LNCaP clone FGC (cell line): Measurements from ENCODE around the gene ABCA7.

ENCODE experiments used
- DNase-seq: peaks from one replicate; pipeline ENCODE4 v3.0.0-alpha.2; 2011; ENCODE audit warnings: low read depth
- H3K4me3 ChIP-seq: 2 replicates; pipeline ENCODE4 v1.5.1; 2011; ENCODE audit warnings: mild to moderate bottlenecking, low read depth, low read length, control low read depth
- CTCF ChIP-seq: IDR thresholded peaks from 2 replicates; pipeline ENCODE4 v1.5.1; 2012; ENCODE audit warnings: mild to moderate bottlenecking; ENCODE audit not compliant: control insufficient read depth, insufficient read depth; ENCODE audit errors: extremely low read depth

ABCA7 gene

GRCh38 chr19:1039646-1040475, at the start of gene ABCA7:
Gene ABCA7 (plus strand): TSS chr19:1040107. CDS start chr19:1041362, 1,255 bp downstream.
- H3K4me3 ChIP-seq: peak within 1 kb of the TSS; percentile 91
- TF ChIP-seq CTCF: no peak
- peak; percentile 93 for DNase-seq

GRCh38 chr19:990119-990571, 49.8 kb upstream of the ABCA7 start:
- no peak overlapping the region for H3K4me3 ChIP-seq
- no peak for DNase-seq
- no peak for TF ChIP-seq CTCF

- no peak for TF ChIP-seq CTCF
- H3K4me3 ChIP-seq: no peak overlapping the region
- DNase-seq: no peak
Observed at GRCh38 chr19:990746-991145, 49.2 kb upstream of the ABCA7 start.

- no peak for TF ChIP-seq CTCF
- H3K4me3 ChIP-seq: no peak overlapping the region
- DNase-seq: no peak
Observed at GRCh38 chr19:991174-991931, 48.6 kb upstream of the ABCA7 start.

GRCh38 chr19:991932-992669, 47.8 kb upstream of the ABCA7 start:
- H3K4me3 ChIP-seq: no peak overlapping the region
- TF ChIP-seq CTCF: no peak
- no peak for DNase-seq

GRCh38 chr19:992670-993055, 47.2 kb upstream of the ABCA7 start:
- DNase-seq: no peak
- no peak for TF ChIP-seq CTCF
- no peak overlapping the region for H3K4me3 ChIP-seq
